ENCODE measurements around the gene PROKR1.
"Not testable (repeated sequence)": the region's sequence is repeated elsewhere in the genome, so short reads cannot be mapped to it uniquely, and the experiment has no call there.

PROKR1 gene

GRCh38 chr2:68643011-68643873 lies at the start of gene PROKR1:
Gene PROKR1 (plus strand): TSS chr2:68643579. CDS start chr2:68645822, 2,243 bp downstream.
- no peak for DNase-seq

DNA sequence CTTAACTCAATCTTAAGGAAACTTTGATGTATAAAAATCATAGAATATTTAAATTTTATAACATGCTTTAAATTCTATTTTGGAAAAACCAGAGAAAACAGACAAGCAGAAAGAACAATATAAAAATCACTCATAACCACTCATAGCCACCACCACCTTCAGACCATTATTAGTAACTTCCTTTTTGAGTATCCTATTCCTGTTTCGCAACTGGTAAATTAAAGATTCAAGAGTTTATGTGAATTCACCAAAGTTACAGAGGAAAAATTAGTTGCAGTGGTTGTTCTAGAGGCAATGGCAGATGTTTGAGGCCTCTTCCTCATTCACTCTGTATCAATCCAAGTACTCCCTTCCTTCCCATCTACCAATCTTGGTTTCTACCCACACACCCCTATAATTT lies 49.3 kb upstream of the PROKR1 start:
- DNase-seq, result no peak

DNA sequence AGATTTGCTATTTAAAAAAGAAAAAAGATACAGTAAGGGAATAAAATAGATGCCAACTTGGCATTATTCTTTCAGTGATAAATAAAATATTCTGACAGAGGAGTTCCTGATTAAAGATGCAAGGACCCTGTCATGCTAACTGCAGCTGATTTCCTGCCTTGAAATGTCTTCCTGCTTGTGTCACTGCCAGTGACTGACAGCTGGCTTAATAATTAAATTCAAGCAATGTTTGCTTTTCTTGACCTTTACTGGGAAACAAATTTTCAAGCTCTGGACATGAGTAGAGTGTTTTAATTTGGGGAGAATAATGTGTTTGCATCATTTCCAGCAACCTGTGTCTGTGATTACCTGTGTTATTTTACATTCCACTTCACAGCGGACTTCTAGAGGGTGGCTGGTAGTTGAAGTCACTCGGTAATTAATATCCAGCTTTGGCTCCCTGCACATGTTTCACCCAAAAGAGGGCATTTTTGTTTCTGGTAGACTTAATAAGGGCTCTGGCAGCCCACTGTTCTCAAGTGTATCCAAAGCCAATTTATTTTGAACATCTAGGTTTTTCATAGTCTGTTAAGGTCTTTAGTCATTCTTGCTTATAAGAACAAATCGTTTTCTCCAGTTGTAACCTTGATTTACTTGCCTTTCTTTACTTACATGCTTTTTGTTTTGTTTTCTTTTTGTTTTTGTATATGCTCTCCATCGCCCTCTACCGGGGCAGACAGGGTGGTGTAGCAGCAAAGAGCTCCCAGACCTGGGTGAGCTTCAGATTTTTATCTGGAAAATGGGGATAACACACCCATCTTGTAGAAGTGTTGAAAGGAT lies 48.5 kb upstream of the PROKR1 start:
- peak; percentile 65 for DNase-seq

DNA sequence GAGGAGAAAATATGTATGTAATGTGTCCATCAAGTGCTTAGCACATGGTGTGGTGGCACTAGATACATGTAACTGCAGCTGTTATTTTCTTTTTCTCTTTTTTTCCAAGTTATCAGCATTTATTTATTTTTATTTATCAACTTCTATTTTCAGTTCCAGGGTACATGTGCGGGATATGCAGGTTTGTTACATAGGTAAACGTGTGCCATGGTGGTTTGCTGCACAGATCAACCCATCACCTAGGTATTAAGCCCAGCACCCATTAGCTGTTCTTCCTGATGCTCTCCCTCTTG lies 47.9 kb upstream of the PROKR1 start:
- not testable (repeated sequence) for DNase-seq

DNA sequence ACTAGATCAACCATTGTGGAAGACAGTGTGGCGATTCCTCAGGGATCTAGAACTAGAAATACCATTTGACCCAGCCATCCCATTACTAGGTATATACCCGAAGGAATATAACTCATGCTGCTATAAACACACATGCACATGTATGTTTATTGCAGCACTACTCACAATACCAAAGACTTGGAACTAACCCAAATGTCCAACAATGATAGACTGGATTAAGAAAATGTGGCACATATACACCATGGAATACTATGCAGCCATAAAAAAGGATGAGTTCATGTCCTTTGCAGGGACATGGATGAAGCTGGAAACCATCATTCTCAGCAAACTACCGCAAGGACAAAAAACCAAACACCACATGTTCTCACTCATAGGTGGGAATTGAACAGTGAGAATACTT lies 42.9 kb upstream of the PROKR1 start:
- DNase-seq, result not testable (repeated sequence)

DNA sequence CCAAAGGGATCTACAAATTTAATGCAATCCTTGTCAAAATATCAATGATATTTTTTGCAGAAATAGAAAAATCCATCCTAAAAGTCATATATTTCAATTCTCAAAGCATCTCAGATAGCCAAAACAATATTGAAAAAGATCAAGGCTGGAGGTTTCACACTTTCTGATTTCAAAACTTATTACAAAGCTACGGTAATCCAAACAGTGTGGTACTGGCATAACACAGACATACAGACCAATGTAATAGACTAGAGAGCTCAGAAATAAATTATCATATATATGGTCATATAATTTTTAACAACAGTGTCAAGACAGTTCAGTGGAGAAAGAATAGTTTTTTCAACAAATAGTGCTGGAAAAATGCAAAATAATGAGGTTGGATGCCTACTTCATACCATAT lies 40.3 kb upstream of the PROKR1 start:
- DNase-seq, result no peak

DNA sequence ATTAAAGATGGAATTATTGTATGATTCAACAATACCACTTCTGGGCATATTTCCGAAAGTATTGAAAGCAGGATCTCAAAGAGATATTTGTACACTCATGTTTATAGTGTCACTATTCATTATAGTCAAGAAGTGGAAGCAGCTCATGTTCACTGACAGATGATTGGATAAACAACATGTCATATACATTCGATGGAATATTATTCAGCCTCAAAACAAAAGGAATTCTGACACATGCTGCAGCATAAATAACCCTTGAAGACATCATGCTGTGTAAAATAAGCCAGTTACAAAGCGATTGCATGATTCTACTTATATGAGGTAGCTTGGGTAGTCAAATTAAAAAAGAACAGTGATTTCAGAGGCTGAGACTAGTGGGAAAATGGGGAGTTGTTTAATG lies 39.3 kb upstream of the PROKR1 start:
- DNase-seq, result no peak

- DNase-seq, result no peak
These were observed 37.4 kb upstream of the PROKR1 start for GRCh38 chr2:68605939-68606338.

- DNase-seq, result no peak
These were observed 36.6 kb upstream of the PROKR1 start for GRCh38 chr2:68606759-68607158.

- no peak for DNase-seq
These were observed 35.5 kb upstream of the PROKR1 start for GRCh38 chr2:68607837-68608236.

DNA sequence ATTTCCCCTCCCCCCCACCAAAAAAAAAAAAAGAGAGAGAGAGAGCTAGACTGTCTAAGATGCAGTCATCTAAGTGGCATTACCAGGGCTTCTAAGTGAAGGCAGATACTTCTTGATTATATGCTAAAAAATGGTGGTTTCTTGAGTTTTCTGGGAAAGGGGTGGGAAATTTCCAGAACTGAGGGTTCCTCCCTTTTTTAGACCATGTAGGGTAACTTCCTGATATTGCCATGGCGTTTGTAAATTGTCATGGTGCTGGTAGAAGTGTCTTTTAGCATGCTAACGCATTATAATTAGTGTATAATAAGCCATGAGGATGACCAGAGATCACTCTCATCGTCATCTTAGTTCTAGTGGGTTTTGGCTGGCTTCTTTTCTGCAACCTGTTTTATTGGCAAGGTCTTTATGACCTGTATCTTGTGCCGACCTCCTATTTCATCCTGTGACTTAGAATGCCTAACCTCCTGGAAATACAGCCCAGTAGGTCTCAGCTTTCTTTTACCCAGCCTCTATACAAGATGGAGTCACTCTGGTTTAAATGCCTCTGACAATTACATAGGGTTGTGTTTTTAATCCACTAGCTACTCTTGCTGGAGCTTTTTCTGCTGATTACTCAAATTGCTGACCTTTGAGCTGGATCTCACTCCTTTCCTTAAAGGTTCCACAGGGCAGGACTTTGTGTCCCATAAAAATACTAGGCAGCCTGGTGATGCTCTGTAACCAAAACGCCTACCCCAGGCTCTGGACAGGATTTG lies 30.4 kb upstream of the PROKR1 start:
- DNase-seq, result no peak

GRCh38 chr2:68620772-68621171 lies 22.6 kb upstream of the PROKR1 start:
- DNase-seq, result no peak

DNA sequence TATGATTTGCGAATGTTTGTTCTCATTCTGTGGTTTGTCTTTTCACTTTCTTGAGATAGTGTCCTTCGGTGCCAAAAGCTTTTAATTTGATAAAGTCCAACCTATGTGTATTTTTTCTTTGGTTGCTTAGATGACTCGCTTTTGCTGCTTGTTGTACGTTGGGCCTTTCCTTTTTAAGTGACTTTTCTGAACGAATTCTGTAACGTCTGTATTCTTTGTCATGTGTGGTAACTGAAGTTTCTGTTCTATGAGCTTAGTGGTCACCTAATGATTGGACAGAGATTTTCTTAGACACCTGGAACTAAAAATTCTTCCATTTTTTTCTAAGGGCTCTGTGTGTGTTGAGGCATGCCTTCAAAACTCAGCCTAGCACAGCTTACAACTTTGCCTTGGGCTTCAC lies 19.6 kb upstream of the PROKR1 start:
- no peak for DNase-seq

DNA sequence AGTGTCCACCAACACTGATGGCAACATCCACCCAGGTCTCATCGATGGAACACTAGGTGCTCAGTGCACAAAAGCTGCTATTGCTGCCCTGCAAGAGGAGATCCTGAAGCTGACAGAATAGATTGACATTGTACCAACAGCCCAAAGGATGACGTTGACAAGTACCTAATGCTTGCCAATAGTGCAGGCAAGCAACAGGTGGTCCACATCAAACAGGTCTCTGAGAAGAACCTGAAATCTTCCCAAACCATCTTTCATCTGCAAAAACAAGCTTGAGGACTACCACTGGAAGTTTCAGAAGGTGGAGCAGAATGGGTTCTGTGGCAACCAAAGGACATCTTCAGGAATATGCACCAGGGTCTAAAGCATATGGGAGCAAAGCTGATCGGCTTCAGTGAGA lies 15.8 kb upstream of the PROKR1 start:
- no peak for DNase-seq

DNA sequence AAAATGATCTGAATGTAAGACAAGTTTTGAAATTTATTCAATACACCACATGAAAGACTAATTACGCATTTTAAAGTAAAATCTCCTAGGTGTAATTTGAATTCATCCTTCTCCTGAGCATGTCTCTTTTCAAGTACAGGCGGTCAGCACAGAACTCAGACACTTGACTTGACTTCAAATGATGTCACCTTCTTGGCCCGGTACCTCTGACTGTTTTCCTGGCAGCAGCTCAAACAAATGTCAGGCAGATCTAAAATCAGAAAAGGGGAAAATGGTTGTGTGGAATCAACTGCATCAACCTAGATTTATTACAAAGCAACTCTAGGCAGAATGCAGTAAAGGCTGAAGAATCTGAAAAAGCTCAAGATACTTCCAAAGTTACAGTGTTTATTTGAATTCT lies 11.4 kb upstream of the PROKR1 start:
- DNase-seq, result no peak

DNA sequence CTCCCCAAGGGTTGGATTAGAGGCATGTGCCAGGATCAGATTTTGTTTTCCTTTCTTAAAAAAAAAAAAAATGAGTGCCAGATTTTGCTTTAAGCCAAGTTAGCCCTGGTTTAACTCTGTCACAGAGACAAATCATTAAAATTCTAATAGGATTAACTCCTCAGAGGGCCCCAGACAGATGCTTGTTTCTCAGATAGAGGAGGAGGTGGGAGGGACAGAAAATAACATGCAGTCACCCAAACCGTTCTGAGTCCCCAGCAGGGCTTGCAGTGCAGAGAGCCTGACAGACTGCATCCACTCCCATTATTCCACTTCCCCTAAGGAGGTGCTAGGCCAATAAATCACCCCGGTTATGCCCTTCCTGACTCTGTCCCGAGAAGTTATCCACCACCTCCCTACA lies 6.3 kb upstream of the PROKR1 start:
- no peak for DNase-seq

GRCh38 chr2:68643874-68644485 lies 601 bp downstream of the PROKR1 start:
- DNase-seq, result no peak

DNA sequence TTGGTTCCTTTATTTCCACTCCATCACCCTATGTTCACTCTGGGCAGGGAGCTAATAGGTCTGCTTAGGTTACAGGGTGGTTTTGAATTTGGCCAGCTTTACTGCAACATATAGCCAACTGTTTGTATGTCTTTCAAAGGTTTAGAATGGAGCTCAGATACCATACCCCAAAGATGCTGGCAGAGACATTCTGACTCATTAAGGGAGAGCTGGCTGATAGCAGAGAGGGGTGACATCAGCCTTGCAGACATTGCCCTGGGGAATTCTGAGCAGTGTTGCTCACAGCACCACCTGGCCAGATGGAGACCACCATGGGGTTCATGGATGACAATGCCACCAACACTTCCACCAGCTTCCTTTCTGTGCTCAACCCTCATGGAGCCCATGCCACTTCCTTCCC lies 2.1 kb downstream of the PROKR1 start:
- no peak for DNase-seq

- no peak for DNase-seq
These were observed 2.9 kb downstream of the PROKR1 start for GRCh38 chr2:68646303-68646702.

- DNase-seq, result no peak
These were observed 7.3 kb downstream of the PROKR1 start for GRCh38 chr2:68650645-68651044.

- DNase-seq, result no peak
These were observed 9.7 kb downstream of the PROKR1 start for GRCh38 chr2:68653034-68653433.

DNA sequence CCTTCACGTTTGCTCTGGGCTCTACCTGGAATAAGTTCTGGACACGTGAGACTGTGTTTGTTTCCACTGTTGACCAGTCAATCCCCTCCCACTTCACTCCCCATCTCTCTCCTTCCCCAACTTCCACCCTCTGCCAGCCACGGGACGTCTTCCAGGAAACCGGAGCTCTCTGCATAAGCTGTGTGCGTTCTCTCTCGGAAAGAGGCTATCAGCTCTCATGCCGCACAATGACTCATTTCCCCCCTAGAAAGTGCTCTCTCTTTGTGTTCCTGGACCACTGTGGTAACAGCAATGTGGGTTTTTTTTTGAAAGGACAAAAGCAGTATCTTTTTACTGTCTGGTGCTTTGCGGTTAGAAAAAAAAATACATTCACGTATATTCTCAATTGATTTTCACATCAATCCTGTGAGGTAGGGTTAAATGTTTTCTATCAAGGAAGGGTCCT lies 10.2 kb downstream of the PROKR1 start:
- DNase-seq, result peak; percentile 26

GRCh38 chr2:68658266-68658665 lies 14.9 kb downstream of the PROKR1 start:
- DNase-seq, result no peak

Measured in CD4-positive, alpha-beta T cell treated with Interleukin-17A for 1 hour (primary cell).